KMS-11 (cell line): ENCODE data around the gene TSHZ1.

Source experiments
- H2AFZ ChIP-seq: fragments of 200-600 bp; sonication (generic); 2 replicates; pipeline ENCODE4 v1.6.1; 2016; ENCODE audit warnings: antibody characterized with exemption, mixed run types, low read depth
- H3K27ac ChIP-seq: fragments of 200-600 bp; sonication (generic); 2 replicates; pipeline ENCODE4 v1.6.1; 2016; ENCODE audit warnings: mild to moderate bottlenecking, mixed run types
- H3K27me3 ChIP-seq: fragments of 200-600 bp; sonication (generic); 2 replicates; pipeline ENCODE4 v1.6.1; 2017; ENCODE audit warnings: mild to moderate bottlenecking, low read depth, mixed run types, moderate library complexity; ENCODE audit not compliant: insufficient read depth
- H3K36me3 ChIP-seq: fragments of 200-600 bp; sonication (generic); 2 replicates; pipeline ENCODE4 v1.6.1; 2017; ENCODE audit warnings: mild to moderate bottlenecking, mixed run types; ENCODE audit not compliant: insufficient read depth
- H3K4me1 ChIP-seq: fragments of 200-600 bp; sonication (generic); 2 replicates; pipeline ENCODE4 v1.6.1; 2016; ENCODE audit warnings: mild to moderate bottlenecking, low read depth, mixed run types; ENCODE audit not compliant: poor library complexity, severe bottlenecking
- H3K4me2 ChIP-seq: fragments of 200-600 bp; sonication (generic); 2 replicates; pipeline ENCODE4 v1.7.0; 2016; ENCODE audit warnings: mild to moderate bottlenecking, mixed run types
- H3K4me3 ChIP-seq: fragments of 200-600 bp; sonication (generic); IDR thresholded peaks from 2 replicates; pipeline ENCODE4 v1.6.1; 2017; ENCODE audit warnings: low read depth, low read length, mixed read lengths; ENCODE audit not compliant: insufficient read depth
- H3K79me2 ChIP-seq: fragments of 200-600 bp; sonication (generic); 2 replicates; pipeline ENCODE4 v1.6.1; 2016; ENCODE audit warnings: low read depth, mixed run types; ENCODE audit not compliant: insufficient read depth
- H3K9ac ChIP-seq: fragments of 200-600 bp; sonication (generic); 2 replicates; pipeline ENCODE4 v1.6.1; 2016; ENCODE audit warnings: mild to moderate bottlenecking, mixed run types
- H4K20me1 ChIP-seq: fragments of 200-600 bp; sonication (generic); 2 replicates; pipeline ENCODE4 v1.6.1; 2016; ENCODE audit warnings: mild to moderate bottlenecking, mixed run types; ENCODE audit not compliant: insufficient read depth
- CTCF ChIP-seq: fragments of 200-600 bp; sonication (generic); conservative IDR thresholded peaks from 2 replicates; pipeline ENCODE4 v1.6.1; 2017; ENCODE audit warnings: low read depth, mild to moderate bottlenecking, antibody characterized with exemption, low read length, moderate library complexity, mixed read lengths

TSHZ1 gene

DNA sequence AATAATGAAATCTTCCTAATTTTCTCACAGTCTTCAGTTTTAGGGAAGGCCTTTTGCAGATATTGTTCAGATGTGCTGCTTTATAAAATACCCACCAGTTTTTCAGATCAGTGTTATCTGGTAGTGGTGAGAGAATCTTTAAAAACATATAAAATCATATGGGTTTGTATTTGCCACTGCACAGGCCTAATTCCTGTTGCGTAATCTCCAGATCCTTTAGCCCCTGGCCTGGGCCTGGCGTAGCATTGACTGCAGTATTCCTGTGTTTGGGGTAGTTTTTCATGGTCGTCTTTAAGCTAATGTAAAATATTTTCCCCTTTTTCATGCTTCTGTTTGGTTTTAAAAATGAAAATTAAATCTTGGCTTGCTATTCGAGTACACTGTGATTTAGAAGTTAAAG is 43.2 kb downstream of the TSHZ1 start:
- no peaks in the 10 kb centered on the region for H3K36me3 ChIP-seq
- peaks cover 14% of the 10 kb centered on the region; the same call in 1 of the 2 replicates for H3K79me2 ChIP-seq
- H4K20me1 ChIP-seq = no peaks in the 10 kb centered on the region
- no peaks in the 10 kb centered on the region for H3K4me1 ChIP-seq
- H3K27ac ChIP-seq = no peak overlapping the region
- H3K4me2 ChIP-seq = no peak overlapping the region
- no peak for TF ChIP-seq CTCF
- H3K4me3 ChIP-seq = no peak overlapping the region
- H2AFZ ChIP-seq = no peak overlapping the region
- H3K9ac ChIP-seq = no peak overlapping the region
- no peaks in the 10 kb centered on the region for H3K27me3 ChIP-seq

DNA sequence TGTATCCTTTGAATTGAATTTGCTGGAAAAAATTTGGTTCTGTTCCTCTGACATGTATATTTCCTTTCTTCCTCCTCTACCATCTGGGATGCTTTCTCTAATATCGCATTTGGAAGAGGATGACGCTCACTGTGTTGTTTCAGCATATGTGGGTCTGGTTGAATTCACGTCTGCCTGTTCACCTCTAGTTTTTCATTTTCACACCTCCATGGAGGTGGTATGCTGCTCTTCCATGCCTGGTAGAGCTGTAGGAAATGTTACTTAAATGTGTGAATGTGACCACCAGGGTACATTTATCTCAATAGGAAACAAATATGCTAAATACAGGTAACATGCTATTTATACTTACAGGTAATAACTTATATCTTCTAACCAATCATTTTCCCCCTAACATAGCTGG is 44.5 kb downstream of the TSHZ1 start:
- no peak overlapping the region for H3K27ac ChIP-seq
- no peaks in the 10 kb centered on the region for H3K27me3 ChIP-seq
- H3K36me3 ChIP-seq = no peaks in the 10 kb centered on the region
- no peak overlapping the region for H3K4me2 ChIP-seq
- H3K79me2 ChIP-seq = peaks cover 14% of the 10 kb centered on the region; the same call in 1 of the 2 replicates
- H4K20me1 ChIP-seq = no peaks in the 10 kb centered on the region
- H3K9ac ChIP-seq = no peak overlapping the region
- no peak for TF ChIP-seq CTCF
- no peak overlapping the region for H3K4me3 ChIP-seq
- no peak overlapping the region for H2AFZ ChIP-seq
- no peaks in the 10 kb centered on the region for H3K4me1 ChIP-seq

GRCh38 chr18:75256376-75256775 is 45.8 kb downstream of the TSHZ1 start:
- Histone ChIP-seq H3K27ac (no peak overlapping the region), H3K4me3 (no peak overlapping the region), H3K27me3 (no peaks in the 10 kb centered on the region), H4K20me1 (no peaks in the 10 kb centered on the region), H3K4me2 (no peak overlapping the region), H3K4me1 (no peaks in the 10 kb centered on the region), H3K36me3 (no peaks in the 10 kb centered on the region), H3K79me2 (peaks cover 14% of the 10 kb centered on the region; the same call in 1 of the 2 replicates), H3K9ac (no peak overlapping the region), H2AFZ (no peak overlapping the region)
- TF ChIP-seq CTCF = no peak

- TF ChIP-seq CTCF = no peak
- Histone ChIP-seq H2AFZ (no peak overlapping the region), H3K27me3 (no peaks in the 10 kb centered on the region), H3K79me2 (0 out of 2 replicates have a peak, but pooled peaks cover 6% of the 10 kb centered on the region), H3K36me3 (no peaks in the 10 kb centered on the region), H3K4me3 (no peak overlapping the region), H3K9ac (no peak overlapping the region), H4K20me1 (no peaks in the 10 kb centered on the region), H3K4me1 (no peaks in the 10 kb centered on the region), H3K4me2 (no peak overlapping the region), H3K27ac (no peak overlapping the region)
These were observed 47.0 kb downstream of the TSHZ1 start for GRCh38 chr18:75257605-75258004.
